Activated gamma-delta T cell treated with anti-CD3 and anti-CD28 coated beads, Interleukin-2, amount 50 U/mL, for 16 hours (primary cell): ENCODE data around the gene CXCL11.
"Not testable (repeated sequence)": the region's sequence is repeated elsewhere in the genome, so short reads cannot be mapped to it uniquely, and the experiment has no call there.

ENCODE experiments used
- DNase-seq: peaks from one replicate; pipeline ENCODE4 v3.0.0-alpha.2; 2020; ENCODE audit warnings: low read depth

The CXCL11 gene

GRCh38 chr4:76035799-76036380 is at the start of gene CXCL11:
TSS of gene CXCL11 (minus strand) at chr4:76036070. CDS start at chr4:76035987, 83 bp downstream.
- no peak for DNase-seq

GRCh38 chr4:76084542-76084941 is 48.7 kb upstream of the CXCL11 start:
- no peak for DNase-seq

GRCh38 chr4:76083386-76083988 is 47.6 kb upstream of the CXCL11 start:
- no peak for DNase-seq

- DNase-seq, result no peak
Observed at GRCh38 chr4:76078033-76078613, 42.3 kb upstream of the CXCL11 start.

GRCh38 chr4:76074993-76075600 is 39.2 kb upstream of the CXCL11 start:
- DNase-seq, result no peak

- DNase-seq, result no peak
Observed at GRCh38 chr4:76074468-76074867, 38.6 kb upstream of the CXCL11 start, which contains the start of gene ART3. TSS of gene ART3 (plus strand) at chr4:76074709. CDS start at chr4:76075890, 1,181 bp downstream.

- DNase-seq, result no peak
Observed at GRCh38 chr4:76072760-76073159, 36.9 kb upstream of the CXCL11 start.

GRCh38 chr4:76067652-76068286 is 31.9 kb upstream of the CXCL11 start:
- peak; percentile 39 for DNase-seq

- no peak for DNase-seq
Observed at GRCh38 chr4:76066546-76066945, 30.7 kb upstream of the CXCL11 start.

- no peak for DNase-seq
Observed at GRCh38 chr4:76061982-76062381, 26.1 kb upstream of the CXCL11 start.

- DNase-seq, result no peak
Observed at GRCh38 chr4:76061421-76061820, 25.6 kb upstream of the CXCL11 start.

GRCh38 chr4:76060506-76060905 is 24.6 kb upstream of the CXCL11 start:
- no peak for DNase-seq

- no peak for DNase-seq
Observed at GRCh38 chr4:76059750-76060149, 23.9 kb upstream of the CXCL11 start.

GRCh38 chr4:76058888-76059426 is 23.1 kb upstream of the CXCL11 start:
- DNase-seq, result no peak

GRCh38 chr4:76058302-76058701 is 22.4 kb upstream of the CXCL11 start:
- DNase-seq, result no peak

- no peak for DNase-seq
Observed at GRCh38 chr4:76055421-76055820, 19.6 kb upstream of the CXCL11 start.

- DNase-seq, result no peak
Observed at GRCh38 chr4:76055016-76055415, 19.1 kb upstream of the CXCL11 start.

GRCh38 chr4:76053730-76054129 is 17.9 kb upstream of the CXCL11 start:
- no peak for DNase-seq

GRCh38 chr4:76050560-76051050 is 14.7 kb upstream of the CXCL11 start:
- DNase-seq, result not testable (repeated sequence)

- DNase-seq, result not testable (repeated sequence)
Observed at GRCh38 chr4:76049860-76050416, 14.1 kb upstream of the CXCL11 start.

GRCh38 chr4:76044686-76045085 is 8.8 kb upstream of the CXCL11 start:
- DNase-seq, result not testable (repeated sequence)

GRCh38 chr4:76043306-76043705 is 7.4 kb upstream of the CXCL11 start:
- not testable (repeated sequence) for DNase-seq
